CD4-positive, alpha-beta T cell (primary cell): ENCODE measurements around the gene SCO2. TPM values are rescaled to one million over a fixed set of nuclear protein-coding genes. Genes with fewer than 3 reads are reported as not detected.

Experiments
- ATAC-seq: fragments of 200-7000 bp; cut with Tn5 transposase; one replicate; pipeline ENCODE4 v1.10.0; 2022; ENCODE audit warnings: mild to moderate bottlenecking; ENCODE audit not compliant: poor library complexity
- CTCF ChIA-PET: fragments of 350-600 bp; sonication (Branson Sonifier 250); formaldehyde crosslinking; loops from one replicate; lab custom pipeline; 2021; ENCODE audit warnings: antibody characterized with exemption, inconsistent platforms; lab: Charles Lee
- POLR2A ChIA-PET: fragments of 350-600 bp; sonication (Branson Sonifier 250); formaldehyde crosslinking; loops from one replicate; lab custom pipeline; 2021; ENCODE audit warnings: antibody characterized with exemption, inconsistent platforms; lab: Charles Lee
- DNase-seq, 14 experiments: peaks; one replicate each; pipeline ENCODE4 v3.0.0-alpha.2; 2013 to 2020; ENCODE audit warnings: mixed read lengths in 2 of 14
- H3K27ac ChIP-seq, 2 donors: one replicate each; pipeline versions ENCODE4 v1.5.1 to v1.7.0; 2013; ENCODE audit warnings: low read length in 2 of 2, low read depth in 1 of 2, mild to moderate bottlenecking in 1 of 2
- H3K27me3 ChIP-seq, 2 experiments: 1 replicate in 1 of 2; 2 replicates in 1 of 2; pipeline versions ENCODE4 v1.6.1 to v1.7.0; 2013; ENCODE audit warnings: low read length in 2 of 2, control low read depth in 1 of 2, mild to moderate bottlenecking in 1 of 2, moderate library complexity in 1 of 2; ENCODE audit not compliant: insufficient read depth in 2 of 2, control insufficient read depth in 1 of 2
- H3K36me3 ChIP-seq: one replicate; pipeline ENCODE4 v1.6.1; 2013; ENCODE audit warnings: low read length, control low read depth; ENCODE audit not compliant: insufficient read depth
- H3K4me1 ChIP-seq: one replicate; pipeline ENCODE4 v1.6.1; 2013; ENCODE audit warnings: low read length, control low read depth; ENCODE audit not compliant: insufficient read depth
- H3K4me3 ChIP-seq: one replicate; pipeline ENCODE4 v1.5.1; 2013; ENCODE audit warnings: mild to moderate bottlenecking, low read length, moderate library complexity
- H3K9me3 ChIP-seq, 2 experiments: 1 replicate in 1 of 2; 2 replicates in 1 of 2; pipeline versions ENCODE4 v1.6.1 to v1.7.0; 2013; ENCODE audit warnings: low read length in 2 of 2, mild to moderate bottlenecking in 2 of 2, control low read depth in 1 of 2, moderate library complexity in 1 of 2; ENCODE audit not compliant: control insufficient read depth in 1 of 2, insufficient read depth in 1 of 2
- H3K27ac Mint-ChIP-seq: one replicate; pipeline ENCODE4 v1.8.0; 2020; ENCODE audit warnings: mixed read lengths
- H3K27me3 Mint-ChIP-seq: one replicate; pipeline ENCODE4 v1.8.0; 2021; ENCODE audit warnings: mixed read lengths
- H3K36me3 Mint-ChIP-seq: one replicate; pipeline ENCODE4 v1.8.0; 2021; ENCODE audit warnings: low read depth, mixed read lengths
- H3K4me1 Mint-ChIP-seq: one replicate; pipeline ENCODE4 v1.8.0; 2021; ENCODE audit warnings: low read depth, mixed read lengths
- H3K4me3 Mint-ChIP-seq: one replicate; pipeline ENCODE4 v1.8.0; 2020; ENCODE audit warnings: mild to moderate bottlenecking, mixed read lengths
- H3K9me3 Mint-ChIP-seq: one replicate; pipeline ENCODE4 v1.8.0; 2020; ENCODE audit warnings: mixed read lengths
- CTCF ChIP-seq: fragments of 200-600 bp; IDR thresholded peaks from one replicate; pipeline ENCODE4 v1.8.0; 2022; ENCODE audit warnings: antibody characterized with exemption, mild to moderate bottlenecking
- intact Hi-C, 2 experiments: fragments of 100-400 bp; cut with DNase I in 1 of 2; cut with micrococcal nuclease in 1 of 2; formaldehyde crosslinking; loops; one replicate each; pipeline versions ENCODE4 v1.15.1 to v1.9.0; 2023 to 2025; cut with DNase I, micrococcal nuclease
- total RNA-seq, 174 experiments: library from RNA in 2 of 174; stranded (reverse) in 2 of 174; gene quantifications; one replicate each; pipeline ENCODE4 v1.2.3 and lab custom pipeline; 2021 to 2026

Gene SCO2
- total RNA-seq, 2 experiments from 2014 or later, result 0.61 to 5.6 TPM

- Mint-ChIP-seq H3K27ac (peak within 1 kb of the TSS; percentile 83), H3K27me3 (no peaks in the 10 kb centered on the region), H3K36me3 (no peaks in the 10 kb centered on the region), H3K4me3 (peak within 1 kb of the TSS; percentile 74), H3K9me3 (no peaks in the 10 kb centered on the region), H3K4me1 (peaks cover 43% of the 10 kb centered on the region)
- H3K9me3 ChIP-seq, result no peaks in the 10 kb centered on the region
- H3K27ac ChIP-seq, result peak within 1 kb of the TSS; percentile 27 to 44
- ATAC-seq (no peak), DNase-seq (peak in 2 of 14 experiments; percentile 45 to 47)
- peaks cover 67% of the 10 kb centered on the region for H3K4me1 ChIP-seq
- ChIA-PET POLR2A (interaction anchor here (0.8 to 3.0 kb wide), 8 partner anchors 11 to 610 kb away, joined by 3 to 37 read pairs (median 8); partner anchors contain the start of genes CHKB, LMF2, NCAPH2 and SCO2), CTCF (interaction anchor here (0.7 to 3.0 kb wide), 4 partner anchors 15 to 72 kb away, joined by 3 to 22 read pairs (median 10); partner anchors contain the start of genes SCO2 and SYCE3)
- H3K27me3 ChIP-seq, result no peaks in the 10 kb centered on the region
- intact Hi-C loops, result loop anchor here (2.0 to 5.0 kb wide), 4 partner anchors 15 to 75 kb away; partner anchors contain the start of genes CHKB (in 1 of the 2), SYCE3 (in 1 of the 2) and TYMP (in 1 of the 2)
- H3K4me3 ChIP-seq, result peak within 1 kb of the TSS; percentile 41
- H3K36me3 ChIP-seq, result no peaks in the 10 kb centered on the region
- no peak for TF ChIP-seq CTCF
Observed at GRCh38 chr22:50545522-50546325, 20.3 kb upstream of the SCO2 start, which contains the start of gene KLHDC7B. KLHDC7B (plus strand) TSS chr22:50545899; CDS start chr22:50546244, 345 bp downstream.

DNA sequence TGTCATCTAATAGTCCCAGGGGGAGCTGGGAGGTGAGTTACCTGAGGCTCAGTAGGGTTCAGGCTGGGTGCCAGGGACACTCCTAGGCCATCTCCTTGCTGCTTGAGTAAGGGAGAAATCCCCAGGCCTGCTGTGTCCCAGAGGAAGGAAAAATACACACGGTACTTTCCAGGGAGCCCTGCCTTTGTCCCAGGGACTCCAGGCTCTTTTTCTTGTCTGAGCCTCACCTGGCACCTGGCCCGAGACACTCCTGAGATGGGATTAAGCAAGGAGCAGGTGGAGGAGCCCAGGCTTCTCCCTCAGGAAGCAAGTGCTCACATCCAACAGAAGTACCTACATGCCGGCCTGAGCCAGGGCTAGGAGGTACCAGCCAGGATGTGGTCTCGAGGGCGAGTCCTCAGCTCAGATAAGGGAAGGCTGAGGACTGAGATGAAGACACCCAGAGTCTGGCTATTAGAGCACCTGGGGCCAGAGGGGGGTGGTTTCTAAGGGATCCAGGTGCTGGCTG, 19.4 kb upstream of the SCO2 start:
- CTCF ChIA-PET, result interaction anchor here (0.5 to 3.0 kb wide), 4 partner anchors 12 to 71 kb away, joined by 3 to 22 read pairs (median 10); partner anchors contain the start of genes SCO2 and SYCE3
- TF ChIP-seq CTCF, result no peak
- Histone ChIP-seq H3K27ac (peak overlapping the region; percentile 27 to 44), H3K27me3 (no peaks in the 10 kb centered on the region), H3K36me3 (no peaks in the 10 kb centered on the region), H3K4me1 (peaks cover 65% of the 10 kb centered on the region), H3K4me3 (peak overlapping the region; percentile 41), H3K9me3 (no peaks in the 10 kb centered on the region)
- Mint-ChIP-seq H3K36me3 (no peaks in the 10 kb centered on the region), H3K4me3 (peak overlapping the region; percentile 74), H3K4me1 (peaks cover 40% of the 10 kb centered on the region), H3K27ac (peak overlapping the region; percentile 83), H3K27me3 (no peaks in the 10 kb centered on the region), H3K9me3 (no peaks in the 10 kb centered on the region)
- no peak for ATAC-seq
- peak in 4 of 14 experiments; percentile 47 to 73 (median 53) for DNase-seq
- POLR2A ChIA-PET, result interaction anchor here (0.7 to 3.0 kb wide), 9 partner anchors 10 to 609 kb away, joined by 3 to 37 read pairs (median 7); partner anchors contain the start of genes CHKB, LMF2, NCAPH2 and SCO2
- intact Hi-C loops, result loop anchor here (2.0 to 5.0 kb wide), 4 partner anchors 14 to 76 kb away; partner anchors contain the start of genes CHKB (in 1 of the 2), SYCE3 (in 1 of the 2) and TYMP (in 1 of the 2)
